ENCODE measurements around the gene SCTR.

Gene SCTR

DNA sequence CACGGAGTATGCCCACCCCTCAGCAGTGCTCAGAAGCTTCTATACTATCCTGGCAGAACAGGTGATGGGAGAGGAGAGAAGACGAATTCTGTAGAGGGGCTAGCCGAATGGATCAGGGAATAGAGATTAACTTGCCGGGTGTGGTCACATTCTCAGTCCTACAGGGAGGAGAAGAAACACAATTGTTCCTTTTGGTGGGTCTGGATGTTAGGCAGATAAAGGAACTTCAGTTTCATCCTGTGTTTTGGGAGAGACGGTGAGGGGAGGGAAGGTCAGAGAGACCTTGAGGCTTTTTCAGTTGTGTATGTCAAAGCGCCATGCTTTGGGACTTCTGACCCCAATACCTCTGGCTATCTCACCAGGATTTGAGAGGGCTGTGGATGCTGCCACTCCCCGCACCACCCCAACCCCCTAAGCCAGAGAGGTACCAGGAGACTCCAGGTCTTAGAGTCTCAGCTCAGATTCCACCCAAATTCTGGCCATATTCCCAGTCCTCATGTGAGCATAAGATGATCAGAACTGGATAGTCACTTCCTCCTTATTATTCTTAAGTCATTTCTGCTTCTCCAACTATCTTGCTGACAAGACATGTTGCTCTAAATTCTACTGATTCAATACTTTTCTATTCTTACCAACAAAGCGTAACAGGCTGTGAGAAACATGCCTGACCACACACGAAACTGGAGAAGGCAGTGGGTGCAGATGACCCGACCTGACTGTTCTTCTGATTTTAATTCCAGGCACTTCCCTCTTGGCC is 94.9 kb downstream of the SCTR start:
- DNase-seq (ENCODE audit: low spot score) = peak; percentile 47

DNA sequence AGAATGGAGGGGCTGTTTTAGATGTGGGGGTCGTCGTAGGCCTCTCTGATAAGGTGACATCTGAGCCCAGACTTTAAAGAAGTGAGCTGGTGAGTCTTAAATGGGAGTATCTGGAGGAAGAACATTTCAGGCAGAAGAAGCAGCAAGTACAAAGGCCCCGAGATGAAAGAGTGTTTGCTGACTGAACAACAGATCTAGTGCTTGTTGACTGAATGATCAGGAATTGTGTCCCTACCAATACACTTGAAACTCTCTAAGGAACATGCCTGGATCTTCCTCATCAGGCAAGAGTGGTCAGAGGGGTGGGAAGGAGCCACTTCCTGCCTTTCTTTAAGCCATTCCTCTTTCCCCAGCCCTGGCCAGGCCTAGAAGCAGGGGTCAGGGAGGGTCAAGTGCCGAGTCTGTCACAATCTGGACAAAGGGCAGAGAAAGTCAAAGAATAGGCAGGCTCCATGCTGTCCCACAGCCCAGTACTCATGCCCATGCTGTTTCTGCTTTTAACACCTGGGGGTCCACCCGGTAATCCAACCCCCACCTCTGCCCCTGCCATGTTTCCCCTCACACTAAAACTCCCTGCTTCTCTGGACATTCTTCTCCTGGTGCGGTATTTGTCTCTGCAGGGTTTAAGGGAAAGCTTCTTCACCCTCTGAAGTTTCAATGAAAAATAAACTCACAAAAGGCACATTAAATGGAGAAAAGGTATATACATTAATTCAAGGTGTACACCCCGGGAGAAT is 95.6 kb downstream of the SCTR start:
- DNase-seq (ENCODE audit: low spot score) = no peak

DNA sequence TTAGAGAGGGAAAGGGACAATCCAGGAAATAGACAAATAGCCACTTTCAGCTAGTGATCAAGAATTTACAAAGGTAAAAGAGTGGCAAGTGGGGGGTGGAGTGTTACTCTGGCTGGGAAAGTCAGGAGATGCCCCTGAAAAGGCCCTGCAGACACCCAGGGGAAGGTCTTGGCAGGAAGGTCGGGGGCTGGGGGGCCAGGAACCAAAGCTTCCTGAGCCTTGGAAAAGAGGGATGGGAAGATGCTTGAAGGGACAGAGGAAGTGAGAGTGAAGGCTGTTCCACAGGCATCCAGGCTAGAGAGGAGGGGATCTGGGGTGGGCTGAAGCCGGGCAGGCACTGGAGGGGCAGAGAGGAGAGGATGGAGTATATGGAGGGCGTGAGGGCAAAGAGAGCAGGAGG is 96.5 kb downstream of the SCTR start:
- no peak for DNase-seq (ENCODE audit: low spot score)

DNA sequence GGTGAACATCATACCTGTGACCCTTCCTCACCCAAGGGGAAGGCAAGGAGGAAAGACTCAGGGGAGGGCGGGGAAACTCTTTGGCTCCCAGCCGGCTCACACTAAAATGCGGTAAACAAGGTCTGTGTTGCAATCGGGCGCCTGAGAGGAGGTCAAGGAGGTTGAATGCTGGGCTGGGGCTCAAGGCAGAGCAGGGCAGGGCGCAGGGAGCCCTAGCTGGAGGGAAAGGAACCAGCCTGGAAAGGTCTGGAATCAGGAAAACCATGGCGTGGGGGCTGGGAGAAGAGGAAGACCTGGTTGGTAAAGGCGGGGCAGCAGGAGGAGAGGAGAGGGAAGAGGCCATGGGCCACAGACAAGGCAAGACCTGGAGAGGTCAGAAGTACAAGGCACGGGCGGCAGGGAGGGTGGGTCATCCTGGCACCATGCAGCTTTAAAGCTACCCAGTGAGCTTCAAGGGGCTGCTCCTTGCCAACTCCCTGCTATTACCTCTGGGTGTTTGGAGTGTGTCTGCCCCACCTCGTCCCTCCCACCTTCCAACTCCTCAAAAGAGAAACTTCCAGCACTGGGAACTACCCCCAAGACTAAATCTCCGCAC is 97.4 kb downstream of the SCTR start:
- no peak for DNase-seq (ENCODE audit: low spot score)

DNA sequence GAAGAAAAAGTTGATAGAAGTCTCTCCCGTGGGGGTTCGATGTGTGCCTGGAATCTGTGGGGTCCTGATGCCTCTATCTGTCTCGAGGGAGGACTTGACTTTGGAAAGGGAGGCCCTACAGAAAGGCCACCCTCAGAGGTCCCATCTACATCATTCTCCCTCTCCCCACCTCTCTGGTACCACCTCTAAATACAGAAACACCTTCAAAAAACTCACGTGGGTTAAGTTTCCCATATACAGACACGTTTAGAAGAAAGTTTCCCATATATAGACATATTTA is 97.9 kb downstream of the SCTR start:
- no peak for DNase-seq (ENCODE audit: low spot score)

DNA sequence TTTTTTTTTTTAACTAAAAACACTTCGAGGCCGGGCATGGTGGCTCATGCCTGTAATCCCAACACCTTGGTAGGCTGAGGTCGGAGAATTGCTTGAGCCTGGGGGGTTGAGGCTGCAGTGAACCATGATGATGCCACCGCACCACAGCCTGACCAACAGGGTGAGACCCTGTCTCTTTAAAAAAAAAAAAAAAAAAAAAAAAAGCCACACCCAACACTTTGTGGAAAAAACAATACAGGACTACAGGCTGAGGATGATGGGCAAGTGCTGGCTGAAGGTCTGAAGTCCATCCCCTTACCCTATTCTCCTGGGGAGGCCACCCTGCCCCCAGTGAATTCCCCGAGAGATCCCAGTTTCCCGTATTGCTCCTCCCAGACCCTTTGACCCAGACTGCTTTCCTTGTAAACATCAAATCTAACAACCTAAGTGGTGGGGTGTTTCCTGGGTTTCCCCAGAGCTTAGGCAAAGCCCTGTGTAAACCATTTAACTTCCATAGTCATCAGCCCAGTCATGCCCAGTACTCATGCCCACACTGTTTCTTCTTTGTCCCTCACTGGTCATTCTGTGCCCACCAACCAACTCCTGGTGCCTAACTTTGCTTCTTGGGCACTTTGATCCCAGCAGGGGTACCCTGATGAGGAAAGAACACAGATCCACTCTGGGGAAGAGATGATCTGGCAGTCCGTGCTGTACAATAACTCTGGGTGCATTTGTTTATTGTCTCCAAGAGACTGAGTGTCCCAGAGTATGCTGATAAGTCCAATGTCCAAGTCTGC is 98.5 kb downstream of the SCTR start:
- no peak for DNase-seq (ENCODE audit: low spot score)

DNA sequence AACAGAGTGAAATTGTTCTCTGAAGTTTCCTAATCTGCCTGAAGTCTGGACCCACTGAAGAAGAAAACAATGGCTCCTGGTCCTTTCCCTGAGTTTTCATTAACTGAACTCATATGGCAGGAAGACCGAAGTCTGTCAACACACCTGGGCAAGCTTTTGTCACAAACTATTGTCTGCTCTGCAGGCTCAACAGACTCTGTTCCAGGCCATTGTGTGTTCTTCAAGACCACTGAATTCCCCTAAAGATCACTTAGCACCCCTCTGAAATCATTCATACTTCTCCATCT is 99.2 kb downstream of the SCTR start:
- DNase-seq (ENCODE audit: low spot score) = no peak

DNA sequence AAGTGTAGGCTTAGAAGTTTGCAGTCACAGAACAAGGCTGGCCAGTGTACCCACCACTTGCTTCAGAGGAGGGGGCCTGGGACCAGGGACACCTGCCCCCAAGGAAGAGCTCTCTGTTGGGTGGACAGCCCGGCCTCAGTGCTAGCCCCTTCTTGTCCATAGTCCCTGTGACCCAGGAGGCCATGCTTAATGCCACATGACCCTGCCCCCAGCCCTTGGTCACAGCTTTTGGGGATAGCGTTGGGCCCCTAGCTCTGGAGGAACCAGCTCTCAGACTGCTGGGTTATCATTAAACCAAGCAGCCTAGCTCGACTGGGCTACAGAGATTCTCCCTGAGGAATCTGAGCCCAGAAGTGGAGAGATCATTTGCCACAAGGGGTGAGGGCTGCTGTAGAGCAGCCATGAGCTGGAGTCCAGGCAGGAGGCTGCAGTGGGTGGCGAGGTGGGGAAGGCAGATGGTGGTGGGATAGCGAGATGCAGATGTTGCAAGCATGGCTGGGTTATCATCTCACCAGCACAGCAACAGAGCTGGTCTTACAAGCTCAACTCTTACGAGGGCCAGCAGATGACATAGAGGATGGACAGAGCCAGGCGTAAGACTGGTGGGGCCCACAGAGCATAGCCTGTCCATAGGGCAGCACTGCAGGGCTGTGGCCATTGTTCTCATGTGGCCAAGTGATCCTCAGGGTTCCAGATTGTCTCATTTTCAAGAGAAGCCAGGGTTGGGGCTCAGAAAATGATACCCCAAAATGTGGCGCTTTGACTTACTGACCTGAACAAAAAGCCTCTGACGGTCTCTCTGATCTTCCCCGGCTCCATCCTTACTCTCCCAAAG is 99.8 kb downstream of the SCTR start:
- no peak for DNase-seq (ENCODE audit: low spot score)

DNA sequence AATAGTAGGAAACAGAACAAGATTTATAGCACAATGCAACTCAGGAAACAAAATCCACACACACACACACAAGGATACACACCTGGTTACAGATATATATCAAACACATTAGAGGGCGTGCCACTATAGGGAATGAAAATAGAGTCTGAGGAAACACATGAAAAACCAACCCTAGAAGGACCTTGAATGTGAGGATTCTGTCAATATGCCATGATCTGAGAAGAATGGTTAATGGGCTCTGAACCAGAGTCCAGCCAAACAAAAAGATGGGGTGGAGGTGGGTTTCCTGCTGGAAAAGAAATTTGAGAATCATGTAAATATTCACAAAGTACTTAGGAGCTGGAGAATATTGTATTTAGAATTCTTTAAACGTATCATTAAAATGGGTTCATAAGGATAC is 100.5 kb downstream of the SCTR start:
- DNase-seq (ENCODE audit: low spot score) = no peak

DNA sequence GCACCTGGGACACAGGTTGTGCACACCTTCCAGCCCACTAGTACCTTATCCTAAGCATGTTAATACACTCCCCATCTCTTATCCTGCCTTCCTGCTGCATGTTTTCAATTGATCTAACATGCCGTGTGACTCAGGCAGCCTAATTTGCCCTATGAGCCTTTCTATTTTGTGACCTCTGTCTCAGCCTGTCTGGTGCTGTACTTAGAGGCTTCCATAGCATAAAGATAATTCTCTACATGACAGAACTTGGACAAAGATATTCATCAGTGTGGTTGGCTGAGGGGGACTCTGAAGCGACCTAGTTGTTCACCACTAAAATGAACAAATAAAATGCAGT is 101.2 kb downstream of the SCTR start:
- no peak for DNase-seq (ENCODE audit: low spot score)

DNA sequence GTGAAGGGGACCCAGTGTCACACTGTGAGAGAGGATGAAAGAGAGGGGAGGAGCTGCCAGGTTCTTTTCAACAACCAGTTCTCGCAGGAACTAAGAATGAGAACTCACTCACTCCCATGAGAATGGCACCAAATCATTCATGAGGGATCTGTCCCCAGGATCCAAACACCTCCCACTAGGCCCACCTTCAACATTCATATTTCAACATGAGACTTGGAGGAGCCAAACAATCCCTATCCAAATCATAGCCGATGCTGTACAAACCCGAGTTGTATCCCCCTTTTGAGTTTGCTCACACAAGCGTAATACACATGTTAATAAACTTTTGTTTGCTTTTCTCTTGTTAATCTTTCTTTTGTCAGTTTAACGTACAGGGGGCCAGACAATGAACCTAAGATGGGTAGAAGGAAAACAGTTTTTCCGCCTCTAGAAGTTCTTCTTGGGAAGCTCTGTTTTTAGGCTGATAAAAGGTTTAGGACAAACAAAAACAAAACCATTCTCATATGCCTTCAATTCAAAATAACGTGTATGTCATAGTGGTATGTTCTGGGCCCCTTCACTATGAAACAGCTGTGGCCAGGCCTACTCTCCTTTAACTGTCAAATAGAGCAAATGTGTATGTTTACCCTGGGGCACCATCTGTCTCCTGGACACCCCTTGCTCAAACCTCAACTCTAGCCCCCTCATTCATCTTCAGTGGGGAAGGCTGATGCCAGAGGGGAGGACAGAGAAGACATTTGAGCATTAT is 101.7 kb downstream of the SCTR start:
- no peak for DNase-seq (ENCODE audit: low spot score)

DNA sequence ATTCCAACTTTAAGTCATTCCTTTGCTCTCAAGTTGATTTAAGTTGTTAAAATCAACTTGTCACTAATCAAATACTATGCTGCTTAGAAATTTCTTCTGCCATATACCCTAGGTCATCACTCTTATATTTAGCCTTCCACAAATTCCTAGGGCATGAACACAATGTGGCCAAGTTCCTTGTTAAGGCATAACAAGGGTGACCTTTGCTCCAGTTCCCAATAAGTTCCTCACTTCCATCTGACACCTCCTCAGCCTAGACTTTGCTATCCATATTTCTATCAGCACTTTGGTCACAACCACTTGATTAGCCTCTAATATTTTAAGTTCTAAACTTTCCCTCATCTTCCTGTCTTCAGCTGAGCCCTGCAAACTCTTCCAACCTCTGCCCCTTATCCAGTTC is 102.5 kb downstream of the SCTR start:
- no peak for DNase-seq (ENCODE audit: low spot score)

DNA sequence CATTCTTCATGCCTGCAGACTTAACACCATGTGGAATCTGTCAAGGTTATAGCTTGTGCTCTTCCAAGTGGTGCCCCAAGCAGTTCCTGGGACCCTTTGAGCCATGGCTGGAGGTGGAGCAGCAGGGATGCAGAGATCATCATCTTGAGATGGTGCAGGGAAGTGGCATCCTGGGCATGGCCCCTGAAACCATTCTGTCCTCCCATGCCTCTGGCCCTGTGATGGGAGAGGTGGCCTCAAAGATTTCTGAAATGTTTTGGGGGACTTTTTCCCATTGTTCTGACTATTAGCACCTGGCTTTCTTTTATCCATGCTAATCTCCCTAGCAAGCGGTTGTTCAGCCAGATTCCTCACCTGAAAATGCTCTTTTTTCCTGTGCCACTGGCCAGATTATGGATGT is 103.0 kb downstream of the SCTR start:
- DNase-seq (ENCODE audit: low spot score) = no peak

DNA sequence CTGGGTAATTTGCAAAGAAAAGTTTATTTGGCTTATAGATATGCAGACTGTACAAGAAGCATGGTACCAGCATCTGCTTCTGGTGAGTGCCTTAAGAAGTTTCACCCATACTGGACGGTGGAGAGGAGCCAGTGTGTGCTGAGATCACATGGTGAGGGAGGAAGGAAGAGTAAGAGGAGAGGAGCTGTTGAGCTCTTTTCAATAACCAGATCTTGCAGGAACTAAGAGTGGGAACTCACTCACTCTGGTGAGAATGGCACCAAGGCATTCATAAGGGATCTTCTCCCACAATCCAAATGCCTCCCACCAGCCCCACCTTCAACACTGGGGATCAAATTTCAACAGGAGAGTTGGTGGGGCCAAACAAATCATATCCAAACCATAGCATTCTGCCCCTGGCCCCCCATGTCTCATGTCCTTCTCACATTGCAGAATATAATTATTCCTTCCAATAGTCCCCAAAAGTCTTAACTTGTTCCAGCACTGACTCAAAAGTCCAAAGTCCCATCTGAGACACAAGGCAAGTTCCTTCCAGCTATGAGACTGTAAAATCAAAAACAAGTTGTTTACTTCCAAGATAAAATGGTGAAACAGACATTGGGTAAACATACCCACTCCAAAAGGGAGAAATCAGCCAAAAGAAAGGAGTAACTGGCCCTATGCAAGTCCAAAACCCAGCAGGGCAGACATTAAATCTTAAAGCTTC is 104.3 kb downstream of the SCTR start:
- no peak for DNase-seq (ENCODE audit: low spot score)

DNA sequence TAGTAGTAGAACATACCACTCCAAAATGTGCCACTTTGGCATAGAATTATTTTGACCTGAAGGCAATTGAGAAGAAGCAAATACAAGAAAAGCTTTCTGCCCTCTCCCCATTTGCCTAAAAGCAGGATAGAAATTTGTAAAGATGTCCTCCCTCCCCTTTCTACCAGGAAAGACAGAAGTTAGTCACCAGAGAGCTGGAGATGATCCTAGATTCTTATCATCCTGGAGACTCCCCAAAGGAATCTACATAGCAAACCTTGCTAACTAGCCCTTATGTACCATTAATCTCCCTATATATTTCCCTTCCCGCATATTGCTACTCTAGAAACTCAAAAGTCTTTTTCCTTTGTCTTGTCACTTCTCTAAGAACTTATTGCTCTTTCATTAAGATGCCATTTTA is 105.2 kb downstream of the SCTR start:
- DNase-seq (ENCODE audit: low spot score) = no peak

DNA sequence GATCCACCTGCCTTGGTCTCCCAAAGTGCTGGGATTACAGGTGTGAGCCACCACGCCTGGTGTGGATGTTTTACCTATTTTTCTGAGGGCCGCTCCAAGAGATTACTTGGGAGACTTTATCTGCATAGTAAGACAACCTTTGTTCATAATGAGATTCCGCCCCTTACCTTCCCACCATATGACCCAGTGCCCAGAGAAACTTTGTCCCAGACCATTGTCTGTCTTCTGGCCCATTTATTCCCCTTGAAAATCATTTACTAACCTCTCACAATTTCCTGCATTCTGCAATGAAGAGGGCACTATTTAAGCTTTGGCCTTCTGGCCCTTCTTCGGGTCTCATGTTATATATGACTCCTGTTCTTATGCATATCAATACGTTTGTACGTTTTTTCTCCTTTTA is 106.4 kb downstream of the SCTR start:
- no peak for DNase-seq (ENCODE audit: low spot score)

DNA sequence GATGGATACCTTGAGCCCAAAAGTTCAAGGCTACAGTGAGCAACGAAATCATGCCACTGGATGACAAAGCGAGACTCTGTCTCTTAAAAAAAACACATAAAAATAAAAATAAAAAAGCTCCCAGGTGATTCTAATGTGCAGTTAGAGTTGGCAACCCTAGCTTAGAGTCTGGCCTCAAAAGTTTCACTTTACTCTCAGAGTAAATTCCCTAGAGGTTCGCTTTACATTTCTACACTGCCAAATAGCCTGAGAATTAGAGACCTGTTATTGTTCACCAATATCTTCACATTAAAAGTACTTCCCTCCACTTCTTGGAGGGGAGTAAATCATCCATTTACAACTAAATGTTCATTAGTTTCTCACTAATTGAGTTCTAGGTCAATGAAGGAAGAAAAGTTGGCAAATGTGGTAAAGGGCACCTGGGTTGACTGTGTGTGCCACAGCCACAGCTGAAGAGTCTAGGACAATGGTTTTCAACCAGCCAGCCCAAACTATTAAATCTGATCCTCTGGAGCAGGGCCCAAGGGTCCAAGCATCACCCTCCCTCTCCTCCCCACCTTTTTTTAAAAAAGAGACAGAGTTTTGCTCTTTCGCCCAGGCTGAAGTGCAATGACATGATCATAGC is 107.9 kb downstream of the SCTR start:
- no peak for DNase-seq (ENCODE audit: low spot score)

DNA sequence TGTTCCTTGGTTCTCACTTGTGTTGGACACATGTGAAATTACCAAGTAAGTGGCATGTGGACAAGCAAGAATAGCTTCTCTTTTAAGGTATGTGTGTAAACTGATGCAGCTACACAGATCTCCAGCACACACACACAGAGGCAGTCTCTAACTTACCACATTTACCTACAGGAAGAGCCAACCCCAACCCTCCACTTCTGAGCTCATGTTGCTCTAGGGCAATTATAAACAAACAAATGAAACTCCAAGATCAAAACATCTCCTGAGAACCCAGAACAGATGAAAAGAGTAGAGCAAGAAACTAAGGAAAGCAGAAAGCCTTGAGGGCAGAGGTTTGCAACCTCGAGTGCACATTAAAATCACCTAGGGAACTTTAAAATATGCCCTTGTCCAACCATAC is 108.7 kb downstream of the SCTR start:
- DNase-seq (ENCODE audit: low spot score) = no peak

DNA sequence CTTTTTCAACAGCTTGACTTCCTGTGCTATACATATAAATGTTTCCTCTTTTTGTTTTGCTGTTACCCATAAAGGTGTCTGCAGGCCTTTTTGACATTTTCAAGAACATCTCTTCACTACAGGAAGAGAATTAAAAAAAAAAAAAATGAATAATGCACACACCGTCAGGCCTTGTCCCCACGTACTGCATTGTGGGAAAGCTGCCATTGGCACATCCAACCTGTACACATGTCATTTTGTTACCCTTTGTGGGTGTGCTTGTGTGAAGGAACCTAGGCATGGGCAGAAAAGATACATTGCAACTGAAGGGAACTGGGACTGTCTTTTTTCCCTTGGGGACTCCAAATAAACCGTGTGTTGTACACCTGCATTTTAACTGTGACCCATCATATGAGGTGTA is 109.4 kb downstream of the SCTR start:
- DNase-seq (ENCODE audit: low spot score) = no peak

DNA sequence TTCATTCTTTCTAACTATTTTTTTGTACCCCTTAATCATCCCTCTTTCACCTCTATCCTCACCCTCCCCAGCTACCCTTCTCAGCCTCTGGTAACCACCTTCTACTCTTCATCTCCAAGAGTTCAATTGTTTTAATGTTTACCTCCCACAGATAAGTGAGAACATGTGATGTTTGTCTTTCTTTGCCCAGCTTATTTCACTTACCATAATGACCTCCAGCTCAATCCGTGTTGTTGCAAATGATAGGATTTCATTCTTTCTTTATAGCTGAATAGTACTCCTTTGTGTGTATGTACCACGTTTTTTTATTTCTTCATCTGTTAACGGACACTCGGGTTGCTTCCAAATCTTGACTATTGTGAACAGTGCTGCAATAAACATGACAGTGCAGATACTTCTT is 114.8 kb downstream of the SCTR start:
- DNase-seq (ENCODE audit: low spot score) = no peak

DNA sequence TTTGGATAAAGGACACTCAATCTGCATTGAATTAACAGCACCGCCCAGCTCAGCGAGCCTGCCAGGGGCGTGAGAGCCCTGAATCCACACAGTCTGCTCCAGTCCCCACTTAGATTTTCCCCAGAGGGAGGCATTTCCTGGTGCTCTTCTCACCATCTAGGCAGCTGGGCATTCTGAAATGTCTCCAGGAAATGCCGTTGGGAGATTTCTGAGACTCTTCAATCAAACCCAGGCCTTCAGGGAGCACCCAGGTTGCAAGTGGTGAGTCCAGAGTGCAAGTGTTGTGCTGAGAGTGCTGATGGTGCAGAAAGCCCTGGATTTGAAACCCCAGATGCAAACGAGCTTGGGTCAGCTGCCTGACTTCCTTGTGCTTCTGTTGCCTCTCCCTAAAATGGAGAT is 116.1 kb downstream of the SCTR start:
- DNase-seq (ENCODE audit: low spot score) = no peak
